ENCODE measurements around the gene AIFM3. TPM values are rescaled to one million over a fixed set of nuclear protein-coding genes. Genes with fewer than 3 reads are reported as not detected.

AIFM3 gene
- total and polyA plus RNA-seq, 2 donors (not counting 3 experiments of a cell fraction or from before 2014, with no cell fraction given), result 0.15 TPM; not detected in 1

- FAIRE-seq (no peak), DNase-seq (ENCODE audit: low read depth, low spot score) (no peak)
- BruUV-seq (replicated peaks), result no TSS peak
- Histone ChIP-seq H3K79me2 (ENCODE audit: control insufficient read depth, insufficient read depth, low read length) (no peaks in the 10 kb centered on the region), H3K9me3 (replicated peaks; ENCODE audit: control insufficient read depth, insufficient read depth, low read length) (no peaks in the 10 kb centered on the region), H2AFZ (ENCODE audit: low read depth, low read length) (no peak overlapping the region), H3K27ac (ENCODE audit: insufficient read depth, low read depth, low read length) (no peak overlapping the region), H3K9me1 (replicated peaks; ENCODE audit: control insufficient read depth, extremely low read depth, insufficient read depth, low read length) (no peaks in the 10 kb centered on the region), H3K4me2 (ENCODE audit: insufficient read depth, low read length) (no peak overlapping the region), H4K20me1 (replicated peaks; ENCODE audit: control insufficient read depth, extremely low read depth, insufficient read depth, low read length) (no peaks in the 10 kb centered on the region), H3K27me3 (ENCODE audit: control insufficient read depth in 2 of 2, insufficient read depth in 2 of 2, low read length in 2 of 2) (no peaks in the 10 kb centered on the region), H3K4me1 (ENCODE audit: control insufficient read depth, extremely low read depth, insufficient read depth, low read length) (no peaks in the 10 kb centered on the region), H3K9ac (replicated peaks; ENCODE audit: extremely low read depth, insufficient read depth, low read length) (no peak overlapping the region), H3K4me3 (replicated peaks in 1 of 3; ENCODE audit: insufficient read depth in 1 of 3, low read depth in 1 of 3, low read length in 3 of 3) (no peak overlapping the region), H3K36me3 (ENCODE audit: control insufficient read depth in 2 of 2, extremely low read depth in 1 of 2, insufficient read depth in 2 of 2, low read length in 2 of 2) (peaks cover 6 to 40% of the 10 kb centered on the region in 2 experiments)
- dilution Hi-C loops (cut with MboI; ENCODE audit: extremely low pct_ligation_motif_present, low sequenced_read_pairs) (no loop called here), intact Hi-C loops (cut with micrococcal nuclease) (no loop called here)
- ChIA-PET POLR2A (no interaction called here), CTCF (interaction anchor here (1.1 kb wide), 1 partner anchor 189 kb away, joined by 3 read pairs; no protein-coding TSS in a partner anchor)
- TF ChIP-seq POLR2AphosphoS5 (IDR thresholded peaks at IDR 0.05; ENCODE audit: insufficient read depth, low read depth, low read length) (no peak), FOS (IDR thresholded peaks at IDR 0.05; ENCODE audit: borderline replicate concordance, insufficient read depth, low read length) (no peak), MAX (IDR thresholded peaks at IDR 0.05; ENCODE audit: insufficient read depth, insufficient read length) (no peak)
Observed at GRCh38 chr22:20992456-20993303, 25.6 kb downstream of the AIFM3 start.

GRCh38 chr22:20993304-20994127 is 26.5 kb downstream of the AIFM3 start:
- CTCF ChIA-PET, result interaction anchor here (2.3 kb wide), 1 partner anchor 11 kb away, joined by 5 read pairs; the partner anchor contains the start of gene LZTR1
- intact Hi-C loops (cut with micrococcal nuclease) (no loop called here), dilution Hi-C loops (cut with MboI; ENCODE audit: extremely low pct_ligation_motif_present, low sequenced_read_pairs) (no loop called here)
- no peak overlapping the region for H3K4me2 ChIP-seq (ENCODE audit: insufficient read depth, low read length)
- POLR2A ChIA-PET, result no interaction called here
- H3K9ac ChIP-seq (replicated peaks; ENCODE audit: extremely low read depth, insufficient read depth, low read length), result no peak overlapping the region
- no peaks in the 10 kb centered on the region for H3K79me2 ChIP-seq (ENCODE audit: control insufficient read depth, insufficient read depth, low read length)
- H4K20me1 ChIP-seq (replicated peaks; ENCODE audit: control insufficient read depth, extremely low read depth, insufficient read depth, low read length), result no peaks in the 10 kb centered on the region
- no peak for DNase-seq (ENCODE audit: low read depth, low spot score)
- H3K27me3 ChIP-seq (ENCODE audit: control insufficient read depth in 2 of 2, insufficient read depth in 2 of 2, low read length in 2 of 2), result no peaks in the 10 kb centered on the region
- H3K36me3 ChIP-seq (ENCODE audit: control insufficient read depth in 2 of 2, extremely low read depth in 1 of 2, insufficient read depth in 2 of 2, low read length in 2 of 2), result peaks cover 5 to 36% of the 10 kb centered on the region in 2 experiments
- H3K27ac ChIP-seq (ENCODE audit: insufficient read depth, low read depth, low read length), result no peak overlapping the region
- no peak overlapping the region for H2AFZ ChIP-seq (ENCODE audit: low read depth, low read length)
- H3K9me3 ChIP-seq (replicated peaks; ENCODE audit: control insufficient read depth, insufficient read depth, low read length), result no peaks in the 10 kb centered on the region
- no peaks in the 10 kb centered on the region for H3K9me1 ChIP-seq (replicated peaks; ENCODE audit: control insufficient read depth, extremely low read depth, insufficient read depth, low read length)
- no peaks in the 10 kb centered on the region for H3K4me1 ChIP-seq (ENCODE audit: control insufficient read depth, extremely low read depth, insufficient read depth, low read length)
- TF ChIP-seq CTCF (IDR thresholded peaks at IDR 0.05; ENCODE audit: extremely low read depth in 1 of 2, insufficient read depth in 1 of 2, low read depth in 1 of 2, low read length in 2 of 2) (no peak), MAX (IDR thresholded peaks at IDR 0.05; ENCODE audit: insufficient read depth, insufficient read length) (no peak), GATA2 (IDR thresholded peaks at IDR 0.05; ENCODE audit: insufficient read depth, insufficient read length, low read depth, low read length) (no peak), FOS (IDR thresholded peaks at IDR 0.05; ENCODE audit: borderline replicate concordance, insufficient read depth, low read length) (no peak), POLR2AphosphoS5 (IDR thresholded peaks at IDR 0.05; ENCODE audit: insufficient read depth, low read depth, low read length) (no peak), MYC (IDR thresholded peaks at IDR 0.05; ENCODE audit: low read depth, low read length) (no peak), EZH2 (IDR thresholded peaks at IDR 0.05; ENCODE audit: borderline replicate concordance, low read depth, low read length, severe bottlenecking) (no peak), JUN (IDR thresholded peaks at IDR 0.05; ENCODE audit: borderline replicate concordance, insufficient read depth, insufficient read length, low read depth) (no peak), POLR2A (IDR thresholded peaks at IDR 0.05; ENCODE audit: low read depth, low read length) (no peak)
- H3K4me3 ChIP-seq (replicated peaks in 1 of 3; ENCODE audit: insufficient read depth in 1 of 3, low read depth in 1 of 3, low read length in 3 of 3), result no peak overlapping the region
- FAIRE-seq, result no peak
- no TSS peak for BruUV-seq (replicated peaks)

Measured in endothelial cell of umbilical vein (primary cell).